IPS-20b (cell line): ENCODE data around the gene CCDC141.
"Not testable (repeated sequence)": the region's sequence is repeated elsewhere in the genome, so short reads cannot be mapped to it uniquely, and the experiment has no call there.

Experiments
- H3K27ac ChIP-seq: one replicate; pipeline ENCODE4 v1.5.1; 2013; ENCODE audit warnings: low read length
- H3K27me3 ChIP-seq: 2 replicates; pipeline ENCODE4 v1.6.1; 2013; ENCODE audit warnings: mild to moderate bottlenecking, low read length, inconsistent platforms; ENCODE audit not compliant: insufficient read depth
- H3K36me3 ChIP-seq: 2 replicates; pipeline ENCODE4 v1.6.1; 2013; ENCODE audit warnings: low read depth, mild to moderate bottlenecking, inconsistent platforms, low read length, moderate library complexity; ENCODE audit not compliant: insufficient read depth
- H3K4me1 ChIP-seq: 2 replicates; pipeline ENCODE4 v1.6.1; 2013; ENCODE audit warnings: mild to moderate bottlenecking, control low read depth, inconsistent platforms, low read length, moderate library complexity; ENCODE audit not compliant: insufficient read depth
- H3K4me3 ChIP-seq: 2 replicates; pipeline ENCODE4 v1.5.1; 2013; ENCODE audit warnings: mild to moderate bottlenecking, low read length, inconsistent platforms
- H3K9ac ChIP-seq: 2 replicates; pipeline ENCODE4 v1.6.1; 2013; ENCODE audit warnings: low read depth, mild to moderate bottlenecking, inconsistent platforms, low read length, moderate library complexity
- H3K9me3 ChIP-seq: 2 replicates; pipeline ENCODE4 v1.6.1; 2013; ENCODE audit warnings: mild to moderate bottlenecking, low read depth, low read length, inconsistent platforms; ENCODE audit not compliant: insufficient read depth

The CCDC141 gene

GRCh38 chr2:179049546-179050311, at the start of gene CCDC141:
TSS of gene CCDC141 (minus strand) at chr2:179050137. CDS start at chr2:179049941, 196 bp downstream.
- Histone ChIP-seq H3K9ac (peak within 1 kb of the TSS; percentile 56; the same call in 1 of the 2 replicates), H3K4me1 (peaks cover 30% of the 10 kb centered on the region), H3K27ac (peak within 1 kb of the TSS; percentile 42), H3K4me3 (peak within 1 kb of the TSS; percentile 44; the same call in 1 of the 2 replicates), H3K27me3 (no peaks in the 10 kb centered on the region), H3K9me3 (no peaks in the 10 kb centered on the region), H3K36me3 (no peaks in the 10 kb centered on the region)

DNA sequence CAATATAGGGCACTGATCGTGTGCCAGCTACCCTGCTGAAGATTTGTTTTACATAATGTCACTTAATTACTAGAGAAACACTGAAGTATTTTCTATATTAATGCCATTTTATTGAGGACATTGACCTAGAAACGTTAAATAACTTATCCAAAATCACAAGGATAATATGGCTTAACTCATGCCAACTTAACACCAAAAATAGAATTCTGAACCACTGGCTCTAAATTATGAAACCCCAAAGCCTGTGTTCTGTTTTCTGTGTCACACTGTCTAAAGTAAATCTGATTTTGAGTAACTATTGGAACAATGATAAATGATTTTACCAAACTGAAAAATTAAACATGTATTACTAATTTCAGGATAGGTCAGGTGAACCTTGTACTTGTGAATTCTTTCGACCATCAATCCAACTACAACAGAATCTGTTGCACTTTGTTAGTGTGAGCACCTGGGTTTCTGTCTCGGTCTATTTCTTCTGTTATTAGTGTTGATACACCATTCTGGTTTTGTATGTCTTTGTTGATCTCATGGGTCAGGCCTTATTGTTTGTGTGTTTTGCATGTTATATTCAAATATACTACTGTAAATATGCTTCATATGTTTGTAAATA, 48.2 kb upstream of the CCDC141 start:
- Histone ChIP-seq H3K4me3 (no peak overlapping the region), H3K9ac (no peak overlapping the region), H3K27me3 (no peaks in the 10 kb centered on the region), H3K27ac (no peak overlapping the region), H3K4me1 (no peaks in the 10 kb centered on the region), H3K36me3 (no peaks in the 10 kb centered on the region), H3K9me3 (peaks cover 7% of the 10 kb centered on the region; the same call in 1 of the 2 replicates)

- no peak overlapping the region for H3K27ac ChIP-seq
- H3K4me1 ChIP-seq: no peaks in the 10 kb centered on the region
- no peaks in the 10 kb centered on the region for H3K27me3 ChIP-seq
- no peak overlapping the region for H3K4me3 ChIP-seq
- peaks cover 15% of the 10 kb centered on the region; the same call in 1 of the 2 replicates for H3K9me3 ChIP-seq
- no peaks in the 10 kb centered on the region for H3K36me3 ChIP-seq
- H3K9ac ChIP-seq: no peak overlapping the region
These were observed 47.2 kb upstream of the CCDC141 start for GRCh38 chr2:179097131-179097530.

GRCh38 chr2:179096090-179096489, 46.2 kb upstream of the CCDC141 start:
- Histone ChIP-seq H3K4me1 (no peaks in the 10 kb centered on the region), H3K9ac (no peak overlapping the region), H3K36me3 (no peaks in the 10 kb centered on the region), H3K27me3 (no peaks in the 10 kb centered on the region), H3K27ac (no peak overlapping the region), H3K4me3 (no peak overlapping the region), H3K9me3 (peaks cover 15% of the 10 kb centered on the region; the same call in 1 of the 2 replicates)

- not testable (repeated sequence) for H3K9ac ChIP-seq, H3K27ac ChIP-seq
These were observed 43.0 kb upstream of the CCDC141 start for GRCh38 chr2:179092912-179093311.

DNA sequence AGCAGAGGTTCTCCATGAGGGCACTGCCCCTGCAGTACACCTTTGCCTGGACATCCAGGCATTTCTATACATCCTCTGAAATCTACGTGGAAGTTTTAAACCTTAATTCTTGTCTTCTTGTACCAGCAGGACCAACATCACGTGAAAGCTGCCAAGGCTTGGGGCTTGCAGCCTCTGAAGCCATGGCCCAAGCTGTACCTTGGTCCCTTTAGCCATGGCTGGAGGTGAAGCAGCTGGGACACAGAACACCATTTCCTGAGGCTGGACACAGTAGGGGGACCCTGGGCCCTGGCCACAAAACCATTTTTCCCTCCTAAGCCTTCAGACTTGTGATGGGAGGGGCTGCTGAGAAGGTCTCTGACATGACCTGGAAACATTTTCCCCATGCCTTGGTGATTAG, 32.8 kb upstream of the CCDC141 start:
- Histone ChIP-seq H3K4me3 (no peak overlapping the region), H3K36me3 (no peaks in the 10 kb centered on the region), H3K4me1 (no peaks in the 10 kb centered on the region), H3K27ac (no peak overlapping the region), H3K9me3 (no peaks in the 10 kb centered on the region), H3K27me3 (no peaks in the 10 kb centered on the region), H3K9ac (no peak overlapping the region)

More at GRCh38 chr2:179092912-179093311, 43.0 kb upstream of the CCDC141 start:
- H3K36me3 ChIP-seq, H3K27me3 ChIP-seq, H3K4me3 ChIP-seq, H3K4me1 ChIP-seq: not testable (repeated sequence)
- H3K9me3 ChIP-seq: peaks cover 15% of the 10 kb centered on the region; the same call in 1 of the 2 replicates

DNA sequence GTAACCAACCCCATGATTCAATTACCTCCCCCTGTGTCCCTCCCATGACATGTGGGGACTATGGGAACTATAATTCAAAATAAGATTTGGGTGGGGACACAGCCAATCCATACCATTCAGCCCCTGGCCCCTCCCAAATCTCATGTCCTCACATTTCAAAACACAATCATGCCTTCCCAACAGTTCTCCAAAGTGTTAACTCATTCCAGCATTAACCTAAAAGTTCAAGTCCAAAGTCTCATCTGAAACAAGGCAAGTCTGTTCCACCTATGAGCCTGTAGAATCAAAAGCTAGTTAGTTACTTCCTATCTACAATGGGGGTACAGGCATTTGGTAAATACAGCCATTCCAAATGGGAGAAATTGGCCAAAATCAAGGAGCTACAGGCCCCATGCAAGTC, 32.0 kb upstream of the CCDC141 start:
- Histone ChIP-seq H3K9me3 (no peaks in the 10 kb centered on the region), H3K4me1 (no peaks in the 10 kb centered on the region), H3K27ac (no peak overlapping the region), H3K9ac (no peak overlapping the region), H3K36me3 (no peaks in the 10 kb centered on the region), H3K27me3 (no peaks in the 10 kb centered on the region), H3K4me3 (no peak overlapping the region)

DNA sequence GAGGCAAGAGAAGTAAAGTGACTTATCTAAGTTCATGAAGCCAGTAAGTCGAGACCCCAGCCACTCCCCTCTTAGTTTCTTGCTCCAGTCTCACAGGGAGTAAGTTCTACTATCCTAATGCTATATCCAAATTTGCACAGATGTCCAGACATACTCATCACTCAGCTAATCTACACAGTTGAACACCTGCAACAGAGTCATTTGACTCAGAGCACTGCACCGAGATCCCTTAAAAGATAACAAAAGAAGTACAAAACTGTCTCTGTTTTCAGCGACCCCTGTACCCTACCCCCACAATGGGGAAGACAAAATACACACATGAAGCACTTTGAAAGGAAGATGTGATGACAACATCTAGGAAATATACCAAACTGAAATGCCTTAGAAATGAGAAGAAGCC, 22.6 kb upstream of the CCDC141 start:
- no peaks in the 10 kb centered on the region for H3K36me3 ChIP-seq

GRCh38 chr2:179071810-179072355, 21.9 kb upstream of the CCDC141 start:
- Histone ChIP-seq H3K4me3 (no peak overlapping the region), H3K9me3 (peaks cover 12% of the 10 kb centered on the region), H3K9ac (no peak overlapping the region), H3K36me3 (no peaks in the 10 kb centered on the region), H3K4me1 (no peaks in the 10 kb centered on the region), H3K27me3 (no peaks in the 10 kb centered on the region), H3K27ac (no peak overlapping the region)

More for the DNA sequence above, 22.6 kb upstream of the CCDC141 start:
- Histone ChIP-seq H3K9me3 (peaks cover 6% of the 10 kb centered on the region), H3K27me3 (no peaks in the 10 kb centered on the region), H3K4me1 (no peaks in the 10 kb centered on the region), H3K27ac (no peak overlapping the region), H3K4me3 (no peak overlapping the region), H3K9ac (no peak overlapping the region)

GRCh38 chr2:179070895-179071294, 21.0 kb upstream of the CCDC141 start:
- Histone ChIP-seq H3K27ac (no peak overlapping the region), H3K4me3 (no peak overlapping the region), H3K9me3 (peaks cover 15% of the 10 kb centered on the region), H3K36me3 (no peaks in the 10 kb centered on the region), H3K27me3 (no peaks in the 10 kb centered on the region), H3K9ac (no peak overlapping the region), H3K4me1 (no peaks in the 10 kb centered on the region)

DNA sequence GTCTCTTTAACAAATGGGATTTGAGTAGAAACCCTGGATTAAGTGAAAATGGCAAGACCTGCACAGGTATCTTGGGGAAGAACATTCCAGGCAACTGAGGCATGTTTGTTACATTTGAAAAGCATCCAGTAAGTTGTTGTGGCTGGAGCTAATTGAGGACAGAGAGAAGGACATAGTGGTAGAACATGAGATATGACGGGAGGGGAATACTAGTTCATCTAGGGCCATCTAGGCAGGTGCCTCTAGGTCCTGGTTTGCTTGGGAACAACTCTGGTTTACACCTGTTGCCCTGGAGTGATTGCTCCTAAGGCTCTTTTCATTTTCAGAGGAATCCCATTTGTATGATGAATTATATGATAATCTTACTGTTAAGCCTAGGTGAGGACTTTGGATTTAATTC, 19.7 kb upstream of the CCDC141 start:
- H3K27me3 ChIP-seq: no peaks in the 10 kb centered on the region
- H3K36me3 ChIP-seq: no peaks in the 10 kb centered on the region
- no peaks in the 10 kb centered on the region for H3K4me1 ChIP-seq
- no peak overlapping the region for H3K27ac ChIP-seq
- peaks cover 15% of the 10 kb centered on the region for H3K9me3 ChIP-seq
- no peak overlapping the region for H3K4me3 ChIP-seq
- H3K9ac ChIP-seq: no peak overlapping the region
